ENCODE data around the gene ESRRA.

- no peak for TF ChIP-seq SMAD9 (CRISPR knock-in tag; IDR thresholded peaks at IDR 0.05)
- TF ChIP-seq TCF12 (IDR thresholded peaks at IDR 0.05) = no peak
- no peak for TF ChIP-seq TCF12 (CRISPR knock-in tag; IDR thresholded peaks at IDR 0.05)
- TF ChIP-seq CTCF (CRISPR knock-in tag; IDR thresholded peaks at IDR 0.05) = no peak
- no peak for TF ChIP-seq HDAC6 (IDR thresholded peaks at IDR 0.05; ENCODE audit: low read depth, low read length)
- no peak for TF ChIP-seq SOX6 (IDR thresholded peaks at IDR 0.05)
- TF ChIP-seq SOX6 (CRISPR knock-in tag; IDR thresholded peaks at IDR 0.05) = no peak
- no peak for TF ChIP-seq ZBTB40 (IDR thresholded peaks at IDR 0.05)
- TF ChIP-seq ZBTB40 (CRISPR knock-in tag; IDR thresholded peaks at IDR 0.05) = no peak
- no peak for TF ChIP-seq SRSF4 (IDR thresholded peaks at IDR 0.05; ENCODE audit: low read depth, low read length, poor library complexity, severe bottlenecking)
- TF ChIP-seq ZC3H13 (CRISPR knock-in tag; IDR thresholded peaks at IDR 0.05) = no peak
Observed at GRCh38 chr11:64358536-64358906, 53.2 kb downstream of the ESRRA start.
